Duodenal mucosa (tissue), 2 donors: Measurements from ENCODE around the gene RCE1.
A peak's percentile ranks its signal among the peaks of the same experiment; 100 is the strongest.
"Not testable (repeated sequence)": the region's sequence is repeated elsewhere in the genome, so short reads cannot be mapped to it uniquely, and the experiment has no call there.

Source experiments
- H3K27ac ChIP-seq: one replicate; pipeline ENCODE4 v1.7.0; 2013; ENCODE audit warnings: low read depth, low read length
- H3K27me3 ChIP-seq, 2 donors: one replicate each; pipeline ENCODE4 v1.7.0; 2013; ENCODE audit warnings: low read length in 2 of 2, control low read depth in 1 of 2; ENCODE audit not compliant: insufficient read depth in 2 of 2, control insufficient read depth in 1 of 2
- H3K36me3 ChIP-seq, 2 donors: one replicate each; pipeline ENCODE4 v1.7.0; 2013; ENCODE audit warnings: low read length in 2 of 2, control low read depth in 1 of 2; ENCODE audit not compliant: insufficient read depth in 2 of 2, control insufficient read depth in 1 of 2
- H3K4me1 ChIP-seq, 2 donors: one replicate each; pipeline ENCODE4 v1.7.0; 2013; ENCODE audit warnings: low read length in 2 of 2, control low read depth in 1 of 2; ENCODE audit not compliant: insufficient read depth in 2 of 2, control insufficient read depth in 1 of 2
- H3K4me3 ChIP-seq, 2 donors: one replicate each; pipeline ENCODE4 v1.7.0; 2013; ENCODE audit warnings: low read length in 2 of 2, low read depth in 1 of 2
- H3K9ac ChIP-seq, 2 donors: one replicate each; pipeline ENCODE4 v1.7.0; 2013; ENCODE audit warnings: low read length in 2 of 2, low read depth in 1 of 2
- H3K9me3 ChIP-seq, 2 donors: one replicate each; pipeline ENCODE4 v1.7.0; 2013; ENCODE audit warnings: low read length in 2 of 2, control low read depth in 1 of 2; ENCODE audit not compliant: control insufficient read depth in 1 of 2

The RCE1 gene

DNA sequence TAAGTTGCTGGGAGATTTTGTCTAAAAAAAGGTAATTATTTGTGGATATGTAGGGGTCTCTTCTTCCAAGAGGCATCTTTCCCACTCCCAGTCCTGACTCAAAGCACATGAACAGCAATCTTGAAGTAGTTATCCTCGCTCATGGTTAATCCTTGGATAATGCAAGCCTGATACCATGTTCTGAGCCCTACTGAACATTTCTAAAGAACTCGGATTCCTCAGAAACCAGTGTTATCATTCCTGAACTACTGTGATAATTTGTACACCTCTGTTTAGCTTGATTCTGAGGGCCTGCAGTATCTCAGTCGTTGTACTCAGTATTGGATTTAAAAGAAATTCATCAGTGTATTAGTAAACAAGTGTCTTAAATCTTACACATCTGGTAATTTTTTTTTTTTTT is 22.3 kb upstream of the RCE1 start:
- Histone ChIP-seq H3K9me3 (no peaks in the 10 kb centered on the region), H3K4me3 (no peak overlapping the region), H3K36me3 (peaks cover 0 to 3% of the 10 kb centered on the region in 2 donors), H3K27me3 (no peaks in the 10 kb centered on the region), H3K4me1 (no peaks in the 10 kb centered on the region), H3K27ac (no peak overlapping the region), H3K9ac (no peak overlapping the region)

DNA sequence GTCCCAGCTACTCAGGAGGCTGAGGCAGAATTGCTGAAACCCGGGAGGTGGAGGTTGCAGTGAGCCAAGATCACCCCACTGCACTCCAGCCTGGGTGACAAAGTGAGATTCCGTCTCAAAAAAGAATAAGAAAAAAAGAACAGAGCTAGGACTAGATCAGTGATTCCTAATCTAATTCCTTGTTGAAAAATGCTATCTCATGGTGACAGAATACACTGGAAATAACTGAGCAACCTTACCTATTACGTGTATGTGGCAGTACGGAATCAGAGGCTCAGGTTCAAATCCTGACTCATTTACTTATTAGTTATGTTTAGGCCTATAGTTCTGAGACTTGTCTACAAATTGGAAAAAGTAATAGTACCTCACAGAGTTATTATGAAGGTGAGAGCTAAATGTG is 19.5 kb upstream of the RCE1 start:
- no peaks in the 10 kb centered on the region for H3K4me1 ChIP-seq
- no peak overlapping the region for H3K9ac ChIP-seq
- H3K27ac ChIP-seq, result no peak overlapping the region
- no peaks in the 10 kb centered on the region for H3K9me3 ChIP-seq
- H3K36me3 ChIP-seq, result peaks cover 0 to 9% of the 10 kb centered on the region in 2 donors
- no peak overlapping the region for H3K4me3 ChIP-seq
- no peaks in the 10 kb centered on the region for H3K27me3 ChIP-seq

- H3K27ac ChIP-seq, H3K36me3 ChIP-seq, H3K4me1 ChIP-seq, H3K4me3 ChIP-seq, H3K9ac ChIP-seq, H3K9me3 ChIP-seq, H3K27me3 ChIP-seq: not testable (repeated sequence)
Observed at GRCh38 chr11:66824573-66824972, 18.7 kb upstream of the RCE1 start.

GRCh38 chr11:66834539-66834845 is 8.7 kb upstream of the RCE1 start:
- Histone ChIP-seq H3K27ac (no peak overlapping the region), H3K27me3 (no peaks in the 10 kb centered on the region), H3K9ac (no peak overlapping the region), H3K4me1 (no peaks in the 10 kb centered on the region), H3K36me3 (peaks cover 0 to 11% of the 10 kb centered on the region in 2 donors), H3K4me3 (no peak overlapping the region), H3K9me3 (no peaks in the 10 kb centered on the region)

DNA sequence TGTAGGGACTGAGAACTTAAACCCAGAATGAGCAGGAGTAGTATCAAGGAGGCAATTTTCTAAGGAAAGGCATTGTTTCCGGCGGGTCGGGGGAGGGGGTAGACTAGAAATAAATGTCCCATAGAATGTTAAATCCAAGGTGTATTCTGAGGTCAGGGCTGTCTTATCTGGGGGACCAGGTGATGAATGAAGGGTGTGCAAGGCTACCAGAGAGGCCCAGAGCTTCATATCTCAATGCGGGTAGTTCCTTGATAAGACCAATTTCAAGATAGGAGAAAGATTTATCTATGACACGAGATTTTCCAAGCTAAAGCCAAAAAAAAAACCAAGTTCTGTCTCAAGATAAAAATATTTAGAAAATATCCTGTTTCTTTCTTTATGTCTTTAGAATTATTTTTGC is 8.3 kb upstream of the RCE1 start:
- H3K9me3 ChIP-seq, result no peaks in the 10 kb centered on the region
- H3K27me3 ChIP-seq, result no peaks in the 10 kb centered on the region
- H3K4me3 ChIP-seq, result no peak overlapping the region
- no peaks in the 10 kb centered on the region for H3K4me1 ChIP-seq
- no peak overlapping the region for H3K9ac ChIP-seq
- peaks cover 0 to 11% of the 10 kb centered on the region in 2 donors for H3K36me3 ChIP-seq
- H3K27ac ChIP-seq, result no peak overlapping the region

- no peak overlapping the region for H3K9ac ChIP-seq
- no peaks in the 10 kb centered on the region for H3K27me3 ChIP-seq
- H3K4me3 ChIP-seq, result no peak overlapping the region
- H3K27ac ChIP-seq, result no peak overlapping the region
- H3K4me1 ChIP-seq, result peaks cover 0 to 3% of the 10 kb centered on the region in 2 donors
- no peaks in the 10 kb centered on the region for H3K9me3 ChIP-seq
- H3K36me3 ChIP-seq, result peaks cover 0 to 11% of the 10 kb centered on the region in 2 donors
Observed at GRCh38 chr11:66835768-66836405, 7.4 kb upstream of the RCE1 start.

DNA sequence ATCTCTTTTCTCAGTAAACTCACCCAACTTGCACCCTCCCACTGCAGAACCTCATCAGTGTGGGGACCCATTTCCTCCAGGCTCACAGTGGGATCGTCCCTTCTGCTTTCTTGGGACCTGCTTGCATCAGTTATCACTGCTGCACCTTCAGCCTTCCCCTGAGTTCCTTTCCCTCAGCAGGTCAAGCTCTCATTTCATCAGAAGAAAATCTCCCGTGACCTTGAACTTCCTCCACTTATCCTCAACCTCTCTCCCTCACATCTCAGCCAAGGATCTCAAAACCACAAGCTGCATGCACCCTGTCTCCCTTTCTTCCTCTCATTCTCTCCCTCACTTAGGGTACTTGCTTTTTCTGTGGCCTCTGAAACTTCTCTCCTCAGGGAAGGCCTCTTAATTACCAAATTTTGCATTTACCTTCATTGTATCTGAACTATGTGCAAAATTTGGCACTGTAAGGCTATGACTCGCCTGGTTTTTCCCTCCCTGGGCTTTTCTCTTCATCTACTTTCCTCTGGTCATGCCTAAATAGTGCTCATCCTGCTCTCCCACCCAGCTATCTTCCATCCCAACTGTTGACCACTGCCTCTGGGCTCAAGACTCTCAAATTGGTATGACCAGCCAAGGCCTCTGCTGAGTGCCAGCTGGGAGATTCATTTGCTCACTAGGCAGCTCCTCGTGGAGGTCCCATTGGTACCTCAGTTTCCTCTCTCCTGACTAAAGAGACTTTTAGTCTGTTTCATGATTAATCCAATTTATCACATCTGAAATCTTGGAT is 2.7 kb upstream of the RCE1 start:
- Histone ChIP-seq H3K36me3 (peaks cover 7 to 19% of the 10 kb centered on the region in 2 donors), H3K9me3 (no peaks in the 10 kb centered on the region), H3K4me3 (no peak overlapping the region), H3K4me1 (peaks cover 23 to 28% of the 10 kb centered on the region in 2 donors), H3K27me3 (no peaks in the 10 kb centered on the region), H3K27ac (no peak overlapping the region), H3K9ac (peak overlapping the region in 1 of 2 donors; percentile 7)

GRCh38 chr11:66841861-66842260 is 1.4 kb upstream of the RCE1 start:
- Histone ChIP-seq H3K9ac (peak overlapping the region; percentile 92 to 96), H3K27ac (no peak overlapping the region), H3K4me1 (peaks cover 23 to 28% of the 10 kb centered on the region in 2 donors), H3K9me3 (no peaks in the 10 kb centered on the region), H3K4me3 (peak overlapping the region; percentile 95 to 99), H3K36me3 (peaks cover 11 to 31% of the 10 kb centered on the region in 2 donors), H3K27me3 (no peaks in the 10 kb centered on the region)

DNA sequence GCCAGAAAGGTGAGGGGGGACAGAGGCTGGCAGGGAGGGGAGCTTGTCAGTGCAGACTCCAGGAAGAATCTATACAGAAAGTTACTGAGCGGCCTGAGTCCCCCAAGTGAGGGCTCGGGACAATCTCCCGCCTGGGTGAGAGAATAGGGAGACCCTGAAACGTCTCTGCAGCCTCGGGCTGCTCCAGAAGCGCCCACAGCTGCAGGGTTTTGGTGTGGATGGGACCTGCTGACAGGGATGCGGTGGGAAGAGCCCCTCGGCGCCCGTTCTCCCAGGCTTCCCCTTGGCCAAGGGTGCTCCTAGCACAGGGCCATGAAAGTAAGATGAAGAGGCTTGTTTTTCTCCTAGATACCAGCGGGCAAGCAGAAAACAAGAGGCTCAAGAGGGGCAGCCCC is 743 bp upstream of the RCE1 start:
- peaks cover 11 to 34% of the 10 kb centered on the region in 2 donors for H3K36me3 ChIP-seq
- H3K9me3 ChIP-seq, result no peaks in the 10 kb centered on the region
- H3K4me3 ChIP-seq, result peak overlapping the region; percentile 95 to 99
- peaks cover 23 to 28% of the 10 kb centered on the region in 2 donors for H3K4me1 ChIP-seq
- no peaks in the 10 kb centered on the region for H3K27me3 ChIP-seq
- H3K9ac ChIP-seq, result peak overlapping the region; percentile 92 to 96
- peak overlapping the region; percentile 97 for H3K27ac ChIP-seq

GRCh38 chr11:66843776-66844495 is 695 bp downstream of the RCE1 start:
- peak overlapping the region; percentile 95 to 99 for H3K4me3 ChIP-seq
- peaks cover 23 to 28% of the 10 kb centered on the region in 2 donors for H3K4me1 ChIP-seq
- peaks cover 11 to 40% of the 10 kb centered on the region in 2 donors for H3K36me3 ChIP-seq
- H3K27me3 ChIP-seq, result no peaks in the 10 kb centered on the region
- peak overlapping the region; percentile 81 for H3K27ac ChIP-seq
- peak overlapping the region; percentile 92 to 96 for H3K9ac ChIP-seq
- no peaks in the 10 kb centered on the region for H3K9me3 ChIP-seq
